HFF-Myc (cell line): ENCODE measurements around the gene FCSK.

ENCODE experiments used
- DNase-seq: peaks from one replicate; pipeline ENCODE4 v3.0.0-alpha.2; 2011; ENCODE audit warnings: low read depth; ENCODE audit errors: extremely low read depth
- H3K4me3 ChIP-seq: replicated peaks from 2 replicates; pipeline ENCODE4 v1.5.1; 2011; ENCODE audit warnings: low read depth, mild to moderate bottlenecking, control low read depth, low read length
- CTCF ChIP-seq: IDR thresholded peaks from 2 replicates; pipeline ENCODE4 v1.5.1; 2012; ENCODE audit warnings: mild to moderate bottlenecking, low read depth, low read length, control low read depth; ENCODE audit errors: missing control alignments

Gene FCSK

GRCh38 chr16:70422543-70422942 lies 31.9 kb upstream of the FCSK start:
- H3K4me3 ChIP-seq: no peak overlapping the region
- TF ChIP-seq CTCF: no peak
- no peak for DNase-seq

GRCh38 chr16:70427786-70428177 lies 26.6 kb upstream of the FCSK start:
- H3K4me3 ChIP-seq: no peak overlapping the region
- DNase-seq: no peak

GRCh38 chr16:70428178-70428998 lies 26.0 kb upstream of the FCSK start:
- TF ChIP-seq CTCF: no peak
- no peak overlapping the region for H3K4me3 ChIP-seq
- DNase-seq: peak; percentile 68

More at GRCh38 chr16:70427786-70428177, 26.6 kb upstream of the FCSK start:
- no peak for TF ChIP-seq CTCF

GRCh38 chr16:70429888-70430666 lies 24.3 kb upstream of the FCSK start:
- DNase-seq: no peak
- no peak overlapping the region for H3K4me3 ChIP-seq
- no peak for TF ChIP-seq CTCF

- no peak for TF ChIP-seq CTCF
- no peak for DNase-seq
- no peak overlapping the region for H3K4me3 ChIP-seq
Observed at GRCh38 chr16:70430667-70431536, 23.5 kb upstream of the FCSK start.

- DNase-seq: no peak
Observed at GRCh38 chr16:70432356-70432722, 22.1 kb upstream of the FCSK start.

More at GRCh38 chr16:70432356-70432722, 22.1 kb upstream of the FCSK start:
- TF ChIP-seq CTCF: no peak
- no peak overlapping the region for H3K4me3 ChIP-seq
